Lower lobe of right lung (tissue), 2 donors: ENCODE measurements around the gene ZFAND3. TPM values are rescaled to one million over a fixed set of nuclear protein-coding genes. Genes with fewer than 3 reads are reported as not detected.

ENCODE experiments used
- ATAC-seq, 2 donors: fragments of 200-7000 bp; cut with Tn5 transposase; one replicate each; pipeline ENCODE4 v1.9.1; 2020 to 2022; ENCODE audit warnings: mild to moderate bottlenecking in 2 of 2, moderate library complexity in 2 of 2
- DNase-seq: peaks from one replicate; pipeline ENCODE4 v3.0.0-alpha.2; 2020
- H3K27ac ChIP-seq: fragments of 200-600 bp; one replicate; pipeline ENCODE4 v1.8.0; 2022
- H3K27me3 ChIP-seq: fragments of 200-600 bp; one replicate; pipeline ENCODE4 v1.8.0; 2022; ENCODE audit warnings: low read depth
- H3K36me3 ChIP-seq: fragments of 200-600 bp; one replicate; pipeline ENCODE4 v1.8.0; 2022; ENCODE audit warnings: mild to moderate bottlenecking
- H3K4me1 ChIP-seq: fragments of 200-600 bp; one replicate; pipeline ENCODE4 v1.8.0; 2022
- H3K4me3 ChIP-seq: fragments of 200-600 bp; one replicate; pipeline ENCODE4 v1.8.0; 2022; ENCODE audit warnings: mild to moderate bottlenecking
- H3K9me3 ChIP-seq: fragments of 200-600 bp; one replicate; pipeline ENCODE4 v1.8.0; 2022
- intact Hi-C: fragments of 100-400 bp; cut with DNase I; formaldehyde crosslinking; loops from one replicate; pipeline ENCODE4 v1.11.0; 2022
- total RNA-seq: library from RNA; stranded (reverse); fragmentation: NEBNext Ultra II Directional; extraction: Animal tissue kit (Norgen Biotek cat#: 25700); gene quantifications from one replicate; pipeline ENCODE4 v1.2.1, GENCODE V29; 2021
- TF ChIP-seq, protein P1 (sequence below): fragments of 200-600 bp; IDR thresholded peaks from one replicate; pipeline ENCODE4 v1.8.0; 2022; ENCODE audit warnings: antibody characterized with exemption, mild to moderate bottlenecking
- donor health status: DM: no; HTN: yes; CAD: no; lungs with severe emphysema.

Gene ZFAND3
- total RNA-seq, 1 donor from 2014 or later = 83.3 TPM

DNA sequence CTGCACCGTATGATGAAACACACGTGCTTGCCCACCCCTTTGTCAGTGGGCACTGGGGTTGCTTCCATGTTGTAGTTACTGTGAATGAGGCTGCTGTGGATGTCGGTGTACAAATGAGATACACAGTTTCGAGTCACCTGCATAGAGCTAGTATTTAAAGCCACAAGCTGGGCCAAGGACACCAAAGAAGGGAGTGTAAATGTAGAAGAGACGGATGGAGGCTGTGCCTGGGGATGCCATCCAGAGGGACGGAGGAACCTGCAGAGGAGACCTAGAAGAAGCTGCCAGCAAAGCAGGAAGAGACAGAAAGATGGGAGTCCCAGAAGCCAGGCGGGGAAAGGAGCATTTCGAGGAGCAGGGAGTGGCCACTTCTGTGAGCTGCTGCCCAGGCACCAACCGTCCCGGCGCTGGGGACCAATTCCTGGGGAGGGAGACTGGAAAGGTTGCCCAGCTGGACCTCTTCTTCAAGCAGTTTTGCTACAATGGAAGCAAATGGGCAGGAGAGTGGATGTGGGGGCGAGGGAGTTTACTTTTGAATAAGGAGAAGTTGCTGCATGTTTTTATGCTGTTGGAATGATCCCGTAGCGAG is 339.3 kb downstream of the ZFAND3 start:
- no peak for ATAC-seq
- H3K4me3 ChIP-seq = no peak overlapping the region
- intact Hi-C loops = no loop called here
- H3K27me3 ChIP-seq = no peaks in the 10 kb centered on the region
- H3K9me3 ChIP-seq = no peaks in the 10 kb centered on the region
- peaks cover 15% of the 10 kb centered on the region for H3K4me1 ChIP-seq
- TF ChIP-seq, protein P1, sequence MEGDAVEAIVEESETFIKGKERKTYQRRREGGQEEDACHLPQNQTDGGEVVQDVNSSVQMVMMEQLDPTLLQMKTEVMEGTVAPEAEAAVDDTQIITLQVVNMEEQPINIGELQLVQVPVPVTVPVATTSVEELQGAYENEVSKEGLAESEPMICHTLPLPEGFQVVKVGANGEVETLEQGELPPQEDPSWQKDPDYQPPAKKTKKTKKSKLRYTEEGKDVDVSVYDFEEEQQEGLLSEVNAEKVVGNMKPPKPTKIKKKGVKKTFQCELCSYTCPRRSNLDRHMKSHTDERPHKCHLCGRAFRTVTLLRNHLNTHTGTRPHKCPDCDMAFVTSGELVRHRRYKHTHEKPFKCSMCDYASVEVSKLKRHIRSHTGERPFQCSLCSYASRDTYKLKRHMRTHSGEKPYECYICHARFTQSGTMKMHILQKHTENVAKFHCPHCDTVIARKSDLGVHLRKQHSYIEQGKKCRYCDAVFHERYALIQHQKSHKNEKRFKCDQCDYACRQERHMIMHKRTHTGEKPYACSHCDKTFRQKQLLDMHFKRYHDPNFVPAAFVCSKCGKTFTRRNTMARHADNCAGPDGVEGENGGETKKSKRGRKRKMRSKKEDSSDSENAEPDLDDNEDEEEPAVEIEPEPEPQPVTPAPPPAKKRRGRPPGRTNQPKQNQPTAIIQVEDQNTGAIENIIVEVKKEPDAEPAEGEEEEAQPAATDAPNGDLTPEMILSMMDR = no peak
- H3K36me3 ChIP-seq = no peaks in the 10 kb centered on the region
- H3K27ac ChIP-seq = no peak overlapping the region
- DNase-seq = no peak

- no peak for ATAC-seq
- DNase-seq = no peak
- TF ChIP-seq, protein P1 = no peak
- Histone ChIP-seq H3K9me3 (no peaks in the 10 kb centered on the region), H3K4me1 (peaks cover 8% of the 10 kb centered on the region), H3K27me3 (no peaks in the 10 kb centered on the region), H3K36me3 (no peaks in the 10 kb centered on the region), H3K27ac (no peak overlapping the region), H3K4me3 (no peak overlapping the region)
- intact Hi-C loops = no loop called here
Measured at GRCh38 chr6:38159596-38159995, 340.1 kb downstream of the ZFAND3 start.

- Histone ChIP-seq H3K4me3 (no peak overlapping the region), H3K4me1 (no peaks in the 10 kb centered on the region), H3K9me3 (no peaks in the 10 kb centered on the region), H3K27me3 (no peaks in the 10 kb centered on the region), H3K36me3 (no peaks in the 10 kb centered on the region), H3K27ac (no peak overlapping the region)
- intact Hi-C loops = no loop called here
- DNase-seq (no peak), ATAC-seq (no peak)
- TF ChIP-seq, protein P1 = no peak
Measured at GRCh38 chr6:38160831-38161230, 341.3 kb downstream of the ZFAND3 start.

DNA sequence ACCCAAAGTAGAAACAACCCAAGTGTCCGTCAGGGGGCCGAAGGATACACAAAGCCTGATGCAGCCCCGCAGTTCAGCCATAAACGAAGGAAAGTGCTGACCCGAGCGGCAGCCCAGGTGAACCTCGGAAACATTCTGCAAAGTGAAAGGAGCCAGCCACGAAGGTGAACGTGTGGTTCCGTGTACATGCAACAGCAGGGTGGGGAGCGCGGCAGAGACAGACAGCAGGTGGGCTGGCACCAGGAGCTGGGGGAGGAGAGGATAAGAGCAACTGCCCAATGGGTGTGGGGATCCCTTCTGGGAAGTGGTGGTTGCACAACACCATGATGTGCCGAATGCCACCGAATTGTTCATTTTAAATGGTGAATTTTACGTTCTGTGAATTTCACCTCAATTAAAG is 341.8 kb downstream of the ZFAND3 start:
- DNase-seq = no peak
- no peaks in the 10 kb centered on the region for H3K27me3 ChIP-seq

DNA sequence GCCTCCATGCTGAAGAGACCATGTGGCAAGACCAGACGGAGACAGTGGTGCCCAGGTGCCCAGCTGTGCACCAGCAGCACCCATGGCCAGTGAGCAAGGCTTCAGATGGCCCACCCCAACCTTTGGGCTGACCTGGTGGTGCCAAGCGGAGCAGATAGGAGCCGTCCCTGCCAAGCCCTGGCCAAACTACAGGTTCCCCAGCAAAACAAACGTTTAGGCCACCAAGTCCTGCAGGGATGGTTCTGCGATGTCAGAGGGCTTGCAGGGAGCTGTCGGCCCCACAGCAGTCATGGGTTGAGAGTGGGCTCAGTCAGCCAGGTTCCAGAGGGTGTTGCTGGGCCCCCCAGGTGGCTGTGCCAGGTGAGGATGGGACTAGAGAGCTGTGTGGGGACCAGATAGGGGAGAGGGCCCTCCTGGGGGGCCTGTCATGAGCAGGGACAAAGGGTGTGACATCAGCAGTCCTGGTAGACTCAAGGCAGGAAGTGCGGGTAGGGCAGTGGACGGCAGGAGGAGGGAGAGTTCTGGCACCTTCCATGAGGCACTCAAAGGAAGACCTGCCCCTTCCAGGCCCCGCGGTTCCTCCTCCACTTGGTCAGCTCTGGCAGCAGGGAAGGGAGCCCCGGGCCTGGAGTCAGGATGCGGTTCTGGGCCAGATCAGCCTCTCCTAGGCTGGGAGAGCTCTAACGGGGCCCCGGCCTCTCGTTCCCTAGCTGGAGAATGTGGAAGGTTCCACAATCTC is 342.4 kb downstream of the ZFAND3 start:
- intact Hi-C loops = no loop called here
- H3K27me3 ChIP-seq = no peaks in the 10 kb centered on the region
- H3K36me3 ChIP-seq = no peaks in the 10 kb centered on the region
- no peaks in the 10 kb centered on the region for H3K9me3 ChIP-seq
- H3K4me3 ChIP-seq = no peak overlapping the region
- DNase-seq (no peak), ATAC-seq (peak in 1 of 2 donors; percentile 5)
- no peak overlapping the region for H3K27ac ChIP-seq
- TF ChIP-seq, protein P1 = no peak
- no peaks in the 10 kb centered on the region for H3K4me1 ChIP-seq

More for the DNA sequence above, 341.8 kb downstream of the ZFAND3 start:
- no peaks in the 10 kb centered on the region for H3K4me1 ChIP-seq
- H3K4me3 ChIP-seq = no peak overlapping the region
- no peaks in the 10 kb centered on the region for H3K36me3 ChIP-seq
- TF ChIP-seq, protein P1 = no peak
- intact Hi-C loops = no loop called here
- H3K27ac ChIP-seq = no peak overlapping the region
- ATAC-seq = no peak
- no peaks in the 10 kb centered on the region for H3K9me3 ChIP-seq
